ENCODE measurements around the gene FCN1.

The FCN1 gene

GRCh38 chr9:134869554-134870300, 48.0 kb downstream of the FCN1 start:
- H3K4me3 ChIP-seq (ENCODE audit: low read depth, low read length), result no peak overlapping the region
- no peak for DNase-seq (ENCODE audit: low read depth)
- TF ChIP-seq CTCF (IDR thresholded peaks at IDR 0.05; ENCODE audit: low read depth, low read length, missing control alignments), result no peak

- TF ChIP-seq CTCF (IDR thresholded peaks at IDR 0.05; ENCODE audit: low read depth, low read length, missing control alignments), result no peak
- H3K4me3 ChIP-seq (ENCODE audit: low read depth, low read length), result no peak overlapping the region
- DNase-seq (ENCODE audit: low read depth), result no peak
Observed at GRCh38 chr9:134868751-134869553, 48.8 kb downstream of the FCN1 start.

GRCh38 chr9:134867917-134868750, 49.6 kb downstream of the FCN1 start:
- no peak for DNase-seq (ENCODE audit: low read depth)
- no peak for TF ChIP-seq CTCF (IDR thresholded peaks at IDR 0.05; ENCODE audit: low read depth, low read length, missing control alignments)
- no peak overlapping the region for H3K4me3 ChIP-seq (ENCODE audit: low read depth, low read length)

- H3K4me3 ChIP-seq (ENCODE audit: low read depth, low read length), result no peak overlapping the region
- DNase-seq (ENCODE audit: low read depth), result no peak
- TF ChIP-seq CTCF (IDR thresholded peaks at IDR 0.05; ENCODE audit: low read depth, low read length, missing control alignments), result no peak
Observed at GRCh38 chr9:134864821-134865190, 52.9 kb downstream of the FCN1 start.

GRCh38 chr9:134863941-134864820, 53.5 kb downstream of the FCN1 start:
- H3K4me3 ChIP-seq (ENCODE audit: low read depth, low read length), result no peak overlapping the region
- TF ChIP-seq CTCF (IDR thresholded peaks at IDR 0.05; ENCODE audit: low read depth, low read length, missing control alignments), result no peak
- DNase-seq (ENCODE audit: low read depth), result no peak

GRCh38 chr9:134863306-134863902, 54.3 kb downstream of the FCN1 start:
- no peak for DNase-seq (ENCODE audit: low read depth)
- TF ChIP-seq CTCF (IDR thresholded peaks at IDR 0.05; ENCODE audit: low read depth, low read length, missing control alignments), result no peak
- no peak overlapping the region for H3K4me3 ChIP-seq (ENCODE audit: low read depth, low read length)

All from GM12864 (cell line).